Activated CD8-positive, alpha-beta T cell treated with anti-CD3 and anti-CD28 coated beads for 36 hours (primary cell): ENCODE results near the gene CLIP2. TPM values are rescaled to one million over a fixed set of nuclear protein-coding genes. Genes with fewer than 3 reads are reported as not detected.
A peak's percentile ranks its signal among the peaks of the same experiment; 100 is the strongest.
"Not testable (repeated sequence)": the region's sequence is repeated elsewhere in the genome, so short reads cannot be mapped to it uniquely, and the experiment has no call there.

ENCODE experiments used
- ATAC-seq: fragments of 200-7000 bp; cut with Tn5 transposase; one replicate; pipeline ENCODE4 v1.10.0; 2021; ENCODE audit warnings: mild to moderate bottlenecking, moderate library complexity
- CTCF ChIA-PET: fragments of 350-600 bp; sonication (Branson Sonifier 250); formaldehyde crosslinking; loops from one replicate; lab custom pipeline; 2021; ENCODE audit warnings: antibody characterized with exemption; lab: Charles Lee
- POLR2A ChIA-PET: fragments of 350-600 bp; sonication (Branson Sonifier 250); formaldehyde crosslinking; loops from one replicate; lab custom pipeline; 2021; ENCODE audit warnings: antibody characterized with exemption; lab: Charles Lee
- DNase-seq: peaks from one replicate; pipeline ENCODE4 v3.0.0-alpha.2; 2020
- H3K27ac Mint-ChIP-seq: one replicate; pipeline ENCODE4 v1.8.0; 2021; ENCODE audit warnings: mild to moderate bottlenecking, mixed read lengths
- H3K27me3 Mint-ChIP-seq: one replicate; pipeline ENCODE4 v1.8.0; 2021; ENCODE audit warnings: mixed read lengths
- H3K36me3 Mint-ChIP-seq: one replicate; pipeline ENCODE4 v1.8.0; 2021; ENCODE audit warnings: low read depth, mixed read lengths
- H3K4me1 Mint-ChIP-seq: one replicate; pipeline ENCODE4 v1.8.0; 2021; ENCODE audit warnings: low read depth, mixed read lengths
- H3K4me3 Mint-ChIP-seq: one replicate; pipeline ENCODE4 v1.8.0; 2021; ENCODE audit warnings: mild to moderate bottlenecking, moderate library complexity, mixed read lengths
- H3K9me3 Mint-ChIP-seq: one replicate; pipeline ENCODE4 v1.8.0; 2021; ENCODE audit warnings: mixed read lengths
- intact Hi-C: fragments of 100-400 bp; cut with micrococcal nuclease; formaldehyde crosslinking; loops from one replicate; pipeline ENCODE4 v1.10.0; 2022
- total RNA-seq, 2 experiments: library from RNA; stranded (reverse); gene quantifications; one replicate each; pipeline ENCODE4 v1.2.3, GENCODE V29; 2021
- TF ChIP-seq, protein P1 (sequence below): fragments of 200-600 bp; IDR thresholded peaks from one replicate; pipeline ENCODE4 v1.8.0; 2022; ENCODE audit warnings: antibody characterized with exemption, mild to moderate bottlenecking

The CLIP2 gene
- total RNA-seq, 2 experiments from 2014 or later = 1.3 to 1.4 TPM

- CTCF ChIA-PET = no interaction called here
- peaks cover 3% of the 10 kb centered on the region for H3K27me3 Mint-ChIP-seq
- H3K27ac Mint-ChIP-seq = no peak overlapping the region
- ATAC-seq = no peak
- H3K4me1 Mint-ChIP-seq = peaks cover 20% of the 10 kb centered on the region
- DNase-seq = no peak
- H3K9me3 Mint-ChIP-seq = peaks cover 3% of the 10 kb centered on the region
- TF ChIP-seq, protein P1, sequence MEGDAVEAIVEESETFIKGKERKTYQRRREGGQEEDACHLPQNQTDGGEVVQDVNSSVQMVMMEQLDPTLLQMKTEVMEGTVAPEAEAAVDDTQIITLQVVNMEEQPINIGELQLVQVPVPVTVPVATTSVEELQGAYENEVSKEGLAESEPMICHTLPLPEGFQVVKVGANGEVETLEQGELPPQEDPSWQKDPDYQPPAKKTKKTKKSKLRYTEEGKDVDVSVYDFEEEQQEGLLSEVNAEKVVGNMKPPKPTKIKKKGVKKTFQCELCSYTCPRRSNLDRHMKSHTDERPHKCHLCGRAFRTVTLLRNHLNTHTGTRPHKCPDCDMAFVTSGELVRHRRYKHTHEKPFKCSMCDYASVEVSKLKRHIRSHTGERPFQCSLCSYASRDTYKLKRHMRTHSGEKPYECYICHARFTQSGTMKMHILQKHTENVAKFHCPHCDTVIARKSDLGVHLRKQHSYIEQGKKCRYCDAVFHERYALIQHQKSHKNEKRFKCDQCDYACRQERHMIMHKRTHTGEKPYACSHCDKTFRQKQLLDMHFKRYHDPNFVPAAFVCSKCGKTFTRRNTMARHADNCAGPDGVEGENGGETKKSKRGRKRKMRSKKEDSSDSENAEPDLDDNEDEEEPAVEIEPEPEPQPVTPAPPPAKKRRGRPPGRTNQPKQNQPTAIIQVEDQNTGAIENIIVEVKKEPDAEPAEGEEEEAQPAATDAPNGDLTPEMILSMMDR = no peak
- POLR2A ChIA-PET = no interaction called here
- no peak overlapping the region for H3K4me3 Mint-ChIP-seq
- no peaks in the 10 kb centered on the region for H3K36me3 Mint-ChIP-seq
- intact Hi-C loops = loop anchor here (5.0 kb wide), 1 partner anchor 48 kb away; no protein-coding TSS in a partner anchor
Observed at GRCh38 chr7:74309181-74309580, 20.0 kb downstream of the CLIP2 start.

- Mint-ChIP-seq H3K27ac (no peak overlapping the region), H3K9me3 (peaks cover 3% of the 10 kb centered on the region), H3K36me3 (no peaks in the 10 kb centered on the region), H3K27me3 (peaks cover 2% of the 10 kb centered on the region), H3K4me1 (peaks cover 14% of the 10 kb centered on the region), H3K4me3 (no peak overlapping the region)
- peak; percentile 47 for ATAC-seq
- no peak for DNase-seq
- TF ChIP-seq, protein P1 = no peak
- ChIA-PET CTCF (interaction anchor here (1.8 kb wide), 1 partner anchor 89 kb away, joined by 4 read pairs; no protein-coding TSS in a partner anchor), POLR2A (no interaction called here)
- intact Hi-C loops = no loop called here
Observed at GRCh38 chr7:74311305-74311744, 22.1 kb downstream of the CLIP2 start.

- Mint-ChIP-seq H3K27me3 (peaks cover 2% of the 10 kb centered on the region), H3K4me3 (no peak overlapping the region), H3K4me1 (peaks cover 5% of the 10 kb centered on the region), H3K9me3 (peaks cover 3% of the 10 kb centered on the region), H3K36me3 (no peaks in the 10 kb centered on the region), H3K27ac (no peak overlapping the region)
- peak; percentile 26 for DNase-seq
- POLR2A ChIA-PET = no interaction called here
- CTCF ChIA-PET = no interaction called here
- intact Hi-C loops = no loop called here
- ATAC-seq = no peak
- TF ChIP-seq, protein P1 = no peak
Observed at GRCh38 chr7:74312418-74313028, 23.3 kb downstream of the CLIP2 start.

GRCh38 chr7:74315891-74316290 is 26.7 kb downstream of the CLIP2 start:
- H3K27me3 Mint-ChIP-seq, H3K4me3 Mint-ChIP-seq, H3K36me3 Mint-ChIP-seq, H3K9me3 Mint-ChIP-seq, H3K27ac Mint-ChIP-seq, POLR2A ChIA-PET, ATAC-seq, intact Hi-C loops, DNase-seq: not testable (repeated sequence)
- CTCF ChIA-PET = interaction anchor here (0.9 kb wide), 1 partner anchor 85 kb away, joined by 3 read pairs; no protein-coding TSS in a partner anchor
- H3K4me1 Mint-ChIP-seq = peaks cover 11% of the 10 kb centered on the region

- Mint-ChIP-seq H3K27ac (no peak overlapping the region), H3K36me3 (no peaks in the 10 kb centered on the region), H3K27me3 (no peaks in the 10 kb centered on the region), H3K9me3 (no peaks in the 10 kb centered on the region), H3K4me3 (no peak overlapping the region), H3K4me1 (peaks cover 5% of the 10 kb centered on the region)
- intact Hi-C loops = no loop called here
- TF ChIP-seq, protein P1 = no peak
- POLR2A ChIA-PET = no interaction called here
- DNase-seq (no peak), ATAC-seq (no peak)
- CTCF ChIA-PET = interaction anchor here (0.6 kb wide), 1 partner anchor 10 kb away, joined by 3 read pairs; no protein-coding TSS in a partner anchor
Observed at GRCh38 chr7:74317146-74317782, 28.1 kb downstream of the CLIP2 start.
